ENCODE measurements around the gene RHBDF1. TPM values are rescaled to one million over a fixed set of nuclear protein-coding genes. Genes with fewer than 3 reads are reported as not detected.

Gene RHBDF1
- total RNA-seq, 4 donors from 2014 or later = 13.3 to 38.3 (median 24.2) TPM

DNA sequence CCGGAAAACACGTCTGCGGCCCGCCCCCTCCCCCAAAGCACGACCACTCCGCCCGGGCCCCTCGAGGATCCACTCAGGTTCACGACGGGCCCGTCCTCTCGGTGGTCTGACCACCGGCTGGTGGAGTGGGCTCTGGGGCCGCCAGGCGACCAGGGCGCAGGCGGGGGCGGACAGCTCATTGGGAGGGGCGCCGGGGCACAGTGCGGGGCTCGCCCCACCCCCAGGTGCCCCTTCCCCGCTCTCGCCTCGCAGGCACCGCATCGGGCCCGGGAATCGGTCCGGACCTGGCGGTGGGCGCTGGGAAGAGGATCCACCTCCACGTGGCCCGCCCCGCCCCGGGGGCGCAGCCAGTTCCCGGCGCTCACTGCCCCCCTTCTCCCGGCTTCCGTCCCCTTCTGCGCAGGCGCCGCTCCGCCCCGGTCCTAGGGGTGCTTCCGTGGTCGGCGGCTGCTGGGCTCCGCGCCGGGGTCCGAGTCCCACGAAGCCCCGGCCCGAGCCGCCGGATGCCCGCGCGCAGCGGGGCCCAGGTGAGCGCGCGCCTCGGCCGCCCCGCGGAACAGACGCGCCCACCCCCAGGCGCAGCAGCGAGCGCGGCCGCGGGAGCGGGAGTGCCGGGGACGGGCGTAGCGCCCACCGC, 5.5 kb upstream of the RHBDF1 start, which contains the start of gene MPG:
MPG (plus strand) TSS at position 419 of the 637 bp plus-strand sequence; CDS start at position 504, 85 bp downstream.
- Histone ChIP-seq H3K27ac (peak within 1 kb of the TSS; percentile 91 to 98 (median 96)), H3K4me1 (peaks cover 35 to 69% (median 41%) of the 10 kb centered on the region in 3 donors), H3K36me3 (peaks cover 0 to 30% (median 0%) of the 10 kb centered on the region in 3 donors), H3K27me3 (peaks cover 0 to 6% (median 0%) of the 10 kb centered on the region in 4 donors), H3K9me3 (no peaks in the 10 kb centered on the region), H3K4me3 (peak within 1 kb of the TSS; percentile 74 to 96 (median 89))
- DNase-seq = no peak
- WGBS, 2 donors = no CpG with 5 or more reads among the region's 83 CpGs
- intact Hi-C loops (cut with DNase I) = no loop called here
- peak in 3 of 4 donors; percentile 31 to 84 (median 71) for TF ChIP-seq POLR2A (IDR thresholded peaks at IDR 0.05)
- TF ChIP-seq, protein P1, sequence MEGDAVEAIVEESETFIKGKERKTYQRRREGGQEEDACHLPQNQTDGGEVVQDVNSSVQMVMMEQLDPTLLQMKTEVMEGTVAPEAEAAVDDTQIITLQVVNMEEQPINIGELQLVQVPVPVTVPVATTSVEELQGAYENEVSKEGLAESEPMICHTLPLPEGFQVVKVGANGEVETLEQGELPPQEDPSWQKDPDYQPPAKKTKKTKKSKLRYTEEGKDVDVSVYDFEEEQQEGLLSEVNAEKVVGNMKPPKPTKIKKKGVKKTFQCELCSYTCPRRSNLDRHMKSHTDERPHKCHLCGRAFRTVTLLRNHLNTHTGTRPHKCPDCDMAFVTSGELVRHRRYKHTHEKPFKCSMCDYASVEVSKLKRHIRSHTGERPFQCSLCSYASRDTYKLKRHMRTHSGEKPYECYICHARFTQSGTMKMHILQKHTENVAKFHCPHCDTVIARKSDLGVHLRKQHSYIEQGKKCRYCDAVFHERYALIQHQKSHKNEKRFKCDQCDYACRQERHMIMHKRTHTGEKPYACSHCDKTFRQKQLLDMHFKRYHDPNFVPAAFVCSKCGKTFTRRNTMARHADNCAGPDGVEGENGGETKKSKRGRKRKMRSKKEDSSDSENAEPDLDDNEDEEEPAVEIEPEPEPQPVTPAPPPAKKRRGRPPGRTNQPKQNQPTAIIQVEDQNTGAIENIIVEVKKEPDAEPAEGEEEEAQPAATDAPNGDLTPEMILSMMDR (IDR thresholded peaks at IDR 0.05) = no peak

DNA sequence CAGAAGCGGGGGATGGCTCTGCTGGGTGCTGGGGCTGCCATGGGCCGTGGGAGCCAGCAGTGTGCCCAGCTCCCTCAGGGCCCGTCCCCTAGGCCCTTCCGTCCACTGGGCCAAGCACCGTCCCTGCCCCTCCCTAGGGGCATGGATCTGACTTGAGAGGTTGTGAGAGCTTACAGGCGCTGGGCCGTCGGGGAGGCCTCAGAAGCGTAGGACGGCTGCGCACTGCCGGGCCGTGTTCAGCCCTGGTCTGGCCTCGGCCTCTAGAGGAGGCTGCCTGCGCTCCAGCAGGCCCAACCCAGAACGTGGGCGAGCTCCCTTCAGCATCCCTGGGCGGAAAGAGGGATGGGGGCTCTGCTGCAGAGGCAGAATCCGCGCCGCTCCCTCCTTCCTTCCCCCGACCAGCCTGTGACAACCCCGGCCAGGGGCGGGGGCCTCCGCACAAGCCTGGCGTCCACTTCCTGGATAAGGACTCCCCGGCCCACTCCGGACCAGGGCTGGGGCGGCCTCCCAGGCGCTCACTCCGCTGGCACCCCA, 4.9 kb upstream of the RHBDF1 start:
- TF ChIP-seq, protein P1 (IDR thresholded peaks at IDR 0.05) = no peak
- no peak for TF ChIP-seq POLR2A (IDR thresholded peaks at IDR 0.05)
- Histone ChIP-seq H3K4me1 (peaks cover 39 to 71% (median 45%) of the 10 kb centered on the region in 3 donors), H3K36me3 (peaks cover 0 to 24% (median 0%) of the 10 kb centered on the region in 3 donors), H3K9me3 (no peaks in the 10 kb centered on the region), H3K27ac (peak overlapping the region; percentile 91 to 98 (median 96)), H3K27me3 (peaks cover 0 to 6% (median 0%) of the 10 kb centered on the region in 4 donors), H3K4me3 (peak overlapping the region; percentile 74 to 96 (median 89))
- intact Hi-C loops (cut with DNase I) = no loop called here
- WGBS, 2 donors = no CpG with 5 or more reads among the region's 31 CpGs
- DNase-seq = no peak

DNA sequence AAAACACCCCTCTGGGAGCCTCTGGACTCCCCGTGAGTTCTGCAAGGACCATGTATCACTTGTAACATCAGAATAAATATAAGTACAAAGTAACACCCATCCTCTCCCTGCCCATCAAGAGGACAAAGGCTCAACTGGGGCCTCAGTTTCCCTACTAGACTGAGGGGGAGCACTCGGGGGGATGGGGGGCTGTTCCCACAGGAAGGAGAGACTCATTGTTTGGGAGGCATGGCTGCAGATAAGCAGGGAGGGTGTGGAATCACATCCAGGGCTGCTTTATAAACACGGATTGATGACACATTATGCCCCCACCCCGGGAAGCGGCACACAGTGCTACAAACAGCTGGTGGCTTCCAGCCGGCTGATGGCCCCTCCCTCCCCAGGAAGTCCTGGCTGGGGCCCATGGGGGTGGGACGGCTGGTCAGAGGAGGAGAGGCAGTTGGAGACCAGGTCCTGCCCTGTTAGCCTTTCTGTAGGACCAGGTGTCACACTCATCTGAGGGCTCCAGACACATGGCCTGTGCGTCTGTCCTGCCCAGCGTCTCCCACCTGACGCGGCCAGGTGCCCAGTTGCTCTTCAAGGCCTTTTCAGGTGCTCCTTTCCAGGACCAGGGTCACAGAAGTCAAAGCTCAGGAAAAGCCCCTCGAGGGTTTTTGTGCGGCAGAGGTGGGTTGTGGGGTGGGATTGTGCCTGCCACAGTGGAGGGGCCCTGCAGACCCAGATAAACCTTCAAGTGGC, 4.3 kb upstream of the RHBDF1 start:
- intact Hi-C loops (cut with DNase I) = no loop called here
- peaks cover 39 to 71% (median 45%) of the 10 kb centered on the region in 3 donors for H3K4me1 ChIP-seq
- peak overlapping the region; percentile 91 to 98 (median 96) for H3K27ac ChIP-seq
- DNase-seq = no peak
- TF ChIP-seq, protein P1 (IDR thresholded peaks at IDR 0.05) = no peak
- no peak for TF ChIP-seq POLR2A (IDR thresholded peaks at IDR 0.05)
- H3K4me3 ChIP-seq = peak overlapping the region in 3 of 4 donors; percentile 74 to 96 (median 89)
- 16 to 32% methylated on average over 4 to 5 of the region's 13 CpGs for WGBS, 2 donors
- peaks cover 0 to 7% (median 0%) of the 10 kb centered on the region in 4 donors for H3K27me3 ChIP-seq
- H3K9me3 ChIP-seq = no peaks in the 10 kb centered on the region
- peaks cover 0 to 23% (median 0%) of the 10 kb centered on the region in 3 donors for H3K36me3 ChIP-seq

DNA sequence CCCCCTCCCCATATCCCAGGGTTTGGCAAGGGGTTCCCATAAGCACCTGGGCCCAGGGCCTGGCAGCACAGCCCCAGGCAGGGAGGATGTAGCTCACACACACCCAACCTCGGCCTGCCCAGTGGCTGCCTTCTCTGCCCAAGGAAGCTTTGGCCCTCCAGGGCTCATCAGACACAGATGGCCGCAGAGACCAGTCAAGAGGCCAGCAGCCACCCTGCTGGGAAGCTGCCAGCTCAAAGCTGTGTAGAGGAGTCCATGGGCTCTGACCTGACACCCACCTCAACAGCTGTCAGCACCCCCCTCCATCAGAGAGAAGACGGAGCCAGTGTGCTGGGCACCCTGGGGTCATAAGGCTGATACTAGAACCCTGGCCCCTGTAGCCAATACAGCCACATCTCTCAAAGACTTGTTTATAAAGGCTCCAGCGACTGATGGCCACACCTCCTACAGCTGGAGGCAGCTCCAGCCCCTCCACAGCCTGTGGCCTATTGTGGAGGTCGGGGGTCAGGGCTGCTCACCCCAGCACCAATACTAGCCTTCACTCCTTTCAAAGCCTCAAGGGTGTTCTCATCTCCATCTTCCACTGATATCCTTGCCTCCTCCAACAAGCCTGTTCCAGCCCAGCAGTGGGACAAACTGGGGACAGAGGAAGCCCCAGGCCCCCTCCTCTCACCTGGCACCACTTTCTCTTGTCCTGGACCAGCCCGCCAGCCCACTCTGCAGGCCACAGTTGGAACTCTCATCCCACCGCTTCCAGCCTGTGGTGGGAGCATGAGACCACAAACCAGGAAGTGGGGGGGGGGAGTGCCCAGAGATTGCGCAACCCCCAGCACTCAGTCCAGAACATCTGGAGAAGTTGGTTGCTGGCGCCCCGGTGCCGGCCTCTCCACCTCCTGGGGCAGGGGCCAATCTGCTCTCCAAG, 3.4 kb upstream of the RHBDF1 start:
- 28 to 50% methylated on average over 7 to 8 of the region's 11 CpGs for WGBS, 2 donors
- peak overlapping the region; percentile 91 to 98 (median 96) for H3K27ac ChIP-seq
- peak overlapping the region in 1 of 4 donors; percentile 96 for H3K4me3 ChIP-seq
- DNase-seq = no peak
- H3K9me3 ChIP-seq = no peaks in the 10 kb centered on the region
- peaks cover 44 to 80% (median 50%) of the 10 kb centered on the region in 3 donors for H3K4me1 ChIP-seq
- H3K36me3 ChIP-seq = peaks cover 0 to 17% (median 0%) of the 10 kb centered on the region in 3 donors
- intact Hi-C loops (cut with DNase I) = no loop called here
- TF ChIP-seq POLR2A (IDR thresholded peaks at IDR 0.05) = no peak
- TF ChIP-seq, protein P1 (IDR thresholded peaks at IDR 0.05) = peak in 2 of 6 experiments; percentile 13 to 17
- H3K27me3 ChIP-seq = peaks cover 0 to 15% (median 0%) of the 10 kb centered on the region in 4 donors
